Astrocyte of the cerebellum (primary cell): ENCODE data around the gene PDHX.

Experiments used
- DNase-seq: peaks from one replicate; pipeline ENCODE4 v3.0.0-alpha.2; 2011; ENCODE audit warnings: low read depth
- H3K4me3 ChIP-seq: 2 replicates; pipeline ENCODE4 v1.5.1; 2011; ENCODE audit warnings: mild to moderate bottlenecking, low read depth, low read length, moderate library complexity
- in situ Hi-C: cut with HindIII; loops from 2 replicates; pipeline ENCODE4 v1.10.0; 2017; ENCODE audit warnings: low sequenced_read_pairs
- TF ChIP-seq, protein P1 (sequence below): IDR thresholded peaks from 2 replicates; pipeline ENCODE4 v1.5.1; 2012; ENCODE audit warnings: low read length, low read depth, moderate library complexity, mild to moderate bottlenecking; ENCODE audit errors: missing control alignments

The PDHX gene

DNA sequence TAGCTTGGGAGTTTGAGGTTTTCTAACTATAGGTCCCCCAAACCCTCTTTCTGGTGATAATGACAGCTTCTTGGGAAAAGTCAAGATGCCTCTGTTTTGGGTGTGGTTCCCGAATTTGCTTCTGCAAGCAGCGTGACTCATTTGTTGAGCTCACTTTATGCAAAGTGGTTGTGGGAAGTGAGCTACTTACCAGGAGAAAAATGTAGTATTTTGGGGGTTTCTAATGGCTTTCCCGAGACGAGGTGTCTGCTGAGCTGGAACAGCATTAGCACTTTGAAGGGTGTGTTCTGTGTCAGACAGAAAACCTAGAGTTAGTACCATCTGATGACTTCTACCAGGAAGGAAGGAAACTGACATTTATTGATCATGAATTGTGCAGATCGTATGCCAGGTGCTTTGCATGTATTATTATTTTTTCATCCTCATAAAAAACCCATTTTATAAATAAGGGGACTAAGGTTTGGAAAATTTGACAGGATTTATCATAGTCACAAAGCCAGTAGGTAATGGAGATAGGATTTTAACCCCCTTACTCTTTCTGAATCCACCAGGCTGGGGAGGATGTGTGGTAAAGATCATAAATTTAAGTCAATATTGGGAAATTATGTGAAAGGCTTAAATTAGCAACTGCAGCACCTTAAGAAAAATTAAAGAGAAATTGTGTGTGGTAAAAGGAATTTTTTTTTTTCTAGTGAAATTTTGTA, 113.7 kb downstream of the PDHX start:
- H3K4me3 ChIP-seq, result no peak overlapping the region
- TF ChIP-seq, protein P1, sequence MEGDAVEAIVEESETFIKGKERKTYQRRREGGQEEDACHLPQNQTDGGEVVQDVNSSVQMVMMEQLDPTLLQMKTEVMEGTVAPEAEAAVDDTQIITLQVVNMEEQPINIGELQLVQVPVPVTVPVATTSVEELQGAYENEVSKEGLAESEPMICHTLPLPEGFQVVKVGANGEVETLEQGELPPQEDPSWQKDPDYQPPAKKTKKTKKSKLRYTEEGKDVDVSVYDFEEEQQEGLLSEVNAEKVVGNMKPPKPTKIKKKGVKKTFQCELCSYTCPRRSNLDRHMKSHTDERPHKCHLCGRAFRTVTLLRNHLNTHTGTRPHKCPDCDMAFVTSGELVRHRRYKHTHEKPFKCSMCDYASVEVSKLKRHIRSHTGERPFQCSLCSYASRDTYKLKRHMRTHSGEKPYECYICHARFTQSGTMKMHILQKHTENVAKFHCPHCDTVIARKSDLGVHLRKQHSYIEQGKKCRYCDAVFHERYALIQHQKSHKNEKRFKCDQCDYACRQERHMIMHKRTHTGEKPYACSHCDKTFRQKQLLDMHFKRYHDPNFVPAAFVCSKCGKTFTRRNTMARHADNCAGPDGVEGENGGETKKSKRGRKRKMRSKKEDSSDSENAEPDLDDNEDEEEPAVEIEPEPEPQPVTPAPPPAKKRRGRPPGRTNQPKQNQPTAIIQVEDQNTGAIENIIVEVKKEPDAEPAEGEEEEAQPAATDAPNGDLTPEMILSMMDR, result no peak
- no peak for DNase-seq
- in situ Hi-C loops, result no loop called here

DNA sequence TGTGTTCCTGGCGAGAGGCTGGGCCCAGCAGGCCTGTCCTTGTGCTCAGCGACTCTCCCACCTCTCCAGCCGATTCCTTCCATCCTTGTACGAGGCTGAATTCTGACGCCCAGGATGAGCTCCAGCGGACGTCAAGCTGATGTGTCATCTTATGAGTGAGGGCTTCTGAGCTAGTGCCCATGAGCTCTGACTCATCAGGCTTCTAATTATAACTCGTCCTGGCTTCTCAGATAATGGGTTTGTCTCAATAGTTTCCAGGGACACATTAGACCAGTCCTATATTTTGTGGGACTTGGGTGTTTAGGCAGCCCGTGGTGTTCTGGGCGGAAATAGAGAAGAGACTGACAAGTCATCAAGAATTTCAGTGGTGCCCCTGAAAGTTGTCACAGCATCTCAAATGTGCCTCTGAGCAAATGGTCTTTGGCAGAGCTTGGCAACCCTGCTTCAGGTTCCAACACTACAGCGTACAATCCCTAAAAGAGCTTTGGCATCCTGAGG, 114.3 kb downstream of the PDHX start:
- TF ChIP-seq, protein P1, result no peak
- in situ Hi-C loops, result no loop called here
- peak; percentile 68 for DNase-seq
- no peak overlapping the region for H3K4me3 ChIP-seq

DNA sequence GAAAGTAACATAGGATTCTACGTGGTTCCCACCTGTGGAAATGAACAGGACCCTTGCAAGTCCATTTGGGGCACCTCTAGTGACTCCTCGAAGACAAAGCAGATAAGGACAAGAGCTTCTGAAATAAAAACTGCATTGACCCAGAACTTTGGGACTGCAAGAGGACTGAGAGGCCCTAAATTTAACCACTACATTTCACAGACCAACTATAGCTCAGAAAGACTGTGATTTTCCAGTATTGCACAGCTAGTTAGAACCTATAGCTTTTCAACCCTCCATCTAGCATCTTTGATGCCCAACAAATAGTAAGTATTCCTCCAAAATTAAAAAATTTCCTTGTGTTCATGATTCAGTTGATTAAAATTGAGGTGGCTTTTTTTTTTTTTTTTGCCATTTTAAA, 114.9 kb downstream of the PDHX start:
- no peak overlapping the region for H3K4me3 ChIP-seq
- TF ChIP-seq, protein P1, result no peak
- no peak for DNase-seq
- in situ Hi-C loops, result no loop called here

DNA sequence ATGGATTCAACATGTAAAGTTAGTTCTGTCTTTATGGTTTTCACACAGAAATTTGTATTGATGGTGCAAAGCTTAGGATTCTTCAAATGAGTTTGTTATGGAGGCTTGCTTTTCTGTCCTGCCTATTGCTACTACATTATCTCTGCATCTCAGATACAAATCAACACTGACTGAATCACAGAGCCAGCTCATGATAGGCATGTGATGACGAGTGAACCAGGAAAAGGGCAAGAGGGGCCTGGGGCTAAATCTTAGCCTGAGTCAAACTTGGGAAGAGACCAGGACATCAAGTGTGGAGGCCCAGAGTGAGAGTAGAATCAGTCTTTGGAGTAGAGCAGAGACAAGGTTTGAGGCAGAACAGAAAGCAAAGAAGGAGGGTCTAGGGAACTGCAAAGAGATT, 115.4 kb downstream of the PDHX start:
- in situ Hi-C loops, result no loop called here
- DNase-seq, result no peak
- no peak overlapping the region for H3K4me3 ChIP-seq
- TF ChIP-seq, protein P1, result no peak

DNA sequence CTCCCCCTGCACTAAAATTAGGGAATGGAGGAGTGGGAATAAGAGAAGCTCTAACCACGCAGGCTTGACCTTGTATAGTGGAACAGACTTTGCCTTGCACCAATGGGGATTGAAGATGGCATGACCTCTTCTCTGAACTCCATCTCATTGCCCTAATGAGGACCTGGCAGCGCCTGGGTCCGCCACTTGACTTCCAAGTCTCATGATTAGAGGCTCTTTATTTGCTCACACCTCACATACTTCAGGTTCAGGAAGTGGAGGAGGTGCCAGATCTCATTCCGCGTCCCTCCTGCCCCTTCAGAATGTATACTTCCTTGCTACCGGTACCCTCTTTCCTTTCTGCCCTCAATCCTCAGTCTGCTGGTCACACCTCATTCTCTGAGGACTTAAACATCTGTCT, 116.6 kb downstream of the PDHX start:
- H3K4me3 ChIP-seq, result no peak overlapping the region
- DNase-seq, result no peak
- in situ Hi-C loops, result no loop called here
- TF ChIP-seq, protein P1, result no peak

DNA sequence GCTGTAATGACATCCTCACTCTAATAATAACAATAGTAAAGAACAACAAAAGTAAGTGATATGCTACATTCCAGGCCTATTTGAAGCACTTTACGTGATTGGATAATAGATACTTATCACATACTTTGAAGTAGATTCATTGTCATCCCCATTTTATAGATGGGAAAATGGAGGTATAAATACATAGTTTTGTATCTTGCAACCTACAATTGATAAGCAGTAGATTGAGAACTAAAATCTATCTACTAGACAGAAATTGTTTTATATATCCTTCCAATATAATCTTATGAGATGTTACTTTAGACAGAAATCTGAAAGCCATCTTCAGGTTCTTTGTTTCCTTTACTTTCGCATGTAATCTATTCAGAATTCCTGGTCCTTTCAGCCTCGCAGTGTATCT, 118.0 kb downstream of the PDHX start:
- in situ Hi-C loops, result no loop called here
- no peak for DNase-seq
- TF ChIP-seq, protein P1, result no peak
- no peak overlapping the region for H3K4me3 ChIP-seq
